HG02610 (cell line): ENCODE data around the gene ASIC4.

Experiments used
- ATAC-seq: cut with Tn5 transposase; IDR thresholded peaks from one replicate; pipeline ENCODE4 v1.9.1; 2021; ENCODE audit warnings: mild to moderate bottlenecking, moderate library complexity; ENCODE audit not compliant: unreplicated experiment

ASIC4 gene

DNA sequence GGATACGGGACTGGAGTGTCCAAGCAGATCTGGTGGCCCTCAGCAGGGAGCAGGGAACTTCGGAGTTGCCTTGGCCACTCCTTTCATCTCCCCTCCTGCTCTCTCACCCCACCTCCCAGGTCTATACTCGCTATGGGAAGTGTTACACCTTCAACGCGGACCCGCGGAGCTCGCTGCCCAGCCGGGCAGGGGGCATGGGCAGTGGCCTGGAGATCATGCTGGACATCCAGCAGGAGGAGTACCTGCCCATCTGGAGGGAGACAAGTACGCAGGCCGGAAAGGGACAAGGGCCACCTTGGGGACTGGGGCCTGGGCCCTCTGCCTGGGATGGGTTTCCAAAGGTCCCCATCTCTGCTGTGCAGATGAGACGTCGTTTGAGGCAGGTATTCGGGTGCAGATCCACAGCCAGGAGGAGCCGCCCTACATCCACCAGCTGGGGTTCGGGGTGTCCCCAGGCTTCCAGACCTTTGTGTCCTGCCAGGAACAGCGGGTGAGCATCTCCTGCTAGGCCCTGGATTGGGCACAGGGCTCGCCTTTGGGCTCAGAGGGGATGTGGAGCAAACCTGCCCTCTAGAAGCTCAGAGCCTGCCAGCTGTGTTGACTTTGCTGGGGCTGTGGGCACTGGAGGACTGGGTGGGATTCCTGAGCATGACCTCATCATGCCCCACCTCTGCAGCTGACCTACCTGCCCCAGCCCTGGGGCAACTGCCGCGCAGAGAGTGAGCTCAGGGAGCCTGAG, 17.5 kb downstream of the ASIC4 start:
- ATAC-seq: no peak

DNA sequence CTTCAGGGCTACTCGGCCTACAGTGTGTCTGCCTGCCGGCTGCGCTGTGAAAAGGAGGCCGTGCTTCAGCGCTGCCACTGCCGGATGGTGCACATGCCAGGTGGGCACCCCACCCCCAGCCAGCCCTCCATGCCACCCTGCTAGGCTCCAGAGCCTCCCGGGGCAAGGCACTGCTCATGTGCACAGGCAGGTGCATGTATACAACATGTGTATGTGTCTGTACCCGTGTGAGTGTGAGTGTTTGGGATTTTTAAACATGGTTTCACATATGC, 18.0 kb downstream of the ASIC4 start:
- ATAC-seq: no peak

- ATAC-seq: no peak
Measured at GRCh38 chr2:219533930-219534661, 19.8 kb downstream of the ASIC4 start.

GRCh38 chr2:219536425-219536824, 22.1 kb downstream of the ASIC4 start:
- ATAC-seq: no peak

GRCh38 chr2:219536967-219537366, 22.7 kb downstream of the ASIC4 start:
- no peak for ATAC-seq

DNA sequence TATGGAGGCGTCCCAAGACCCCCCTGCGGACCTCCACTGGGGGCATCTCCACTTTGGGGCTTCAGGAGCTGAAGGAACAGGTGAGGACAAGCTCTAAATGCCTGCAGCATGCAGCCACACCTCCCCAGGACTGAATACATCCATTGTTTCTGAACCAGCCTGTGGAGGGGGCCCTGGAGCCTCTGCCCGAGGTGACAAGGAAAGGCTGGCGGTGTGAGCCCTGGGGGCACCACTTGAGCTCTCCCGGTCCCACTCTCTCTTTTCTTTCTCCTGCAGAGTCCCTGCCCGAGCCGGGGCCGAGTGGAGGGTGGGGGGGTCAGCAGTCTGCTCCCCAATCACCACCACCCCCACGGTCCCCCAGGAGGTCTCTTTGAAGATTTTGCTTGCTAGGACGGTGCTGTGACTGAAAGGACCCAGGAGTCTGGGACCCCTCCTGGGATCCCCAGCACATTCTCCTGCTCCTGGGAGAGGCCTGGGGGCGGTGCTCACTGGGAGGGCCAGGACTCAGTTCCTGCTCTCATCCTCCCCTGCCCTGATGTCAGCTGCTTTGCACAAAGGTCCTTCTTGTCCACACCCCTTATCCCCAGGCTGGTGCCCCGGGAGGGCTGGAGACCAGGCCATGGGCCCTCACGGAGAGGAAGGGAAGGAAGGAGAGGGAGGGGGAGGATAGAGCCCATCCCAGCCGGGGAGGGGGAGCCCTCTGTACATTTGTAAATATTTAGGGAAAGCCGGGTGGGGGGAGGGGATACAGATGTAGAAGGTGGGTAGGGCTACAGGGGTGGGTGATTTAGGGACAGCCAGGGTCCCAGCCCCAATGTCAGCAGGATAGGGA, 23.6 kb downstream of the ASIC4 start:
- ATAC-seq: no peak

DNA sequence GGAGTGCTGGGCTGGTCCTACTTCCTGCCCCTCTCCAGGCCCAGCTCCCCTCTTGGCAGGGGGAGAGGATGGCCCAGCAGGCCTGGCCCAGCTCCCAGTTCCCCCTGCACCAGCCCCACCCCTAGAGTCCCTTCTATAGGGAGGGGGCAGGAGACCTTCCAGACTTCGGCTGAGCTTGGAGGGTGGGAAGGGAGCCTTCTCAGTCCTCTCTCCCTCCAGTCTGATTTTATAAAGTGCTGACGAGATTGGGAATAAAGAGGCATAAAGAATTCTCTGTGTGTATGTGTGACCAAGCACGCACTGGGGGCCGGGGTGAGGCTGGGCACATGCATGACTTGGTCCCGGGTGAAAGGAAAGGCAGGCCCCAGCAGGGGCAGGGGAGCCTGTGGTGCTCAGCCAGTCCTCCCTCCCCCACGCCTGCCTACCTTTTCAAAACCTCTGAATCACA, 24.2 kb downstream of the ASIC4 start:
- ATAC-seq: no peak

DNA sequence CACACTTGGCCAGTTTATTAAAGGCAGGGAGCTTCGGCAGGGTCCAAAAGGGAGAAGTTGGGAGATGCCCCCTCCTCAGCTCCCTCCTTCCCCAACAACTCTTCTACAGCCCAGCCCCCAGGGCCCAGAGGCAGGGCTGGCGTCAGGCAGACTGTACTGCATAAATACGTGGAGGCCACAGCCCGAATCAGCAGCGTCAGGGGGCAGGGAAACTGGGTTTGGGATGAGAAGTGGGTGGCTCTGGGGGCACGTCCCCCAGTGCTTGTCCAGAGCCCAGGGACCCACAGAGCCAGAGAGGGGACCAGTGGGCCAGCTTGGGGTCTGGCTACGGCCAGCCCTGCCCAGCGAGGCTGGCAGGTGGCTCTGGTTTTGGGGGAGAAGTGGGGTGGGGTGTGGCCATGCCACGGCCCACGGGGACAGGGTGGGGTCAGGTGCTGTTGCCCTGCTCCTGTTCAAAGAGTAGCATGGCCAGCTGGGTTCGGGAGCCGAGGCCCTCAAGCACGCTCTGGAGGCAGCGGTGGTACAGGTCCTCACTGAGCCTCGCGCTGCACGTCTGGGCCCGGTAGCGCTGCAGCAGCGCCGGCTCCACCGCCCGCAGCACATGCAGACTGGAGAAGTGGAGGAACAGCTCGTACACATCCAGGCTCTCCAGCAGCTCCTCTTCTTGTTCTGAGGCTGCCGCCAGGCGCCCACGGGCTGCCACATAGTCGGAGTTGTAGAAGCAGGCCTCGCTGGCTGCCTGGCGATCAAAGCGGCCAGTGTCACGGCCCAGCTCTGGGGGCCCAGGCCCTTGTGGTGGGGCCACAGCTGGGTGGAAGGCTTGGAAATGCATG, 24.9 kb downstream of the ASIC4 start:
- ATAC-seq: no peak

GRCh38 chr2:219539926-219540678, 25.8 kb downstream of the ASIC4 start:
- no peak for ATAC-seq

- ATAC-seq: no peak
Measured at GRCh38 chr2:219540784-219541504, 26.7 kb downstream of the ASIC4 start.

DNA sequence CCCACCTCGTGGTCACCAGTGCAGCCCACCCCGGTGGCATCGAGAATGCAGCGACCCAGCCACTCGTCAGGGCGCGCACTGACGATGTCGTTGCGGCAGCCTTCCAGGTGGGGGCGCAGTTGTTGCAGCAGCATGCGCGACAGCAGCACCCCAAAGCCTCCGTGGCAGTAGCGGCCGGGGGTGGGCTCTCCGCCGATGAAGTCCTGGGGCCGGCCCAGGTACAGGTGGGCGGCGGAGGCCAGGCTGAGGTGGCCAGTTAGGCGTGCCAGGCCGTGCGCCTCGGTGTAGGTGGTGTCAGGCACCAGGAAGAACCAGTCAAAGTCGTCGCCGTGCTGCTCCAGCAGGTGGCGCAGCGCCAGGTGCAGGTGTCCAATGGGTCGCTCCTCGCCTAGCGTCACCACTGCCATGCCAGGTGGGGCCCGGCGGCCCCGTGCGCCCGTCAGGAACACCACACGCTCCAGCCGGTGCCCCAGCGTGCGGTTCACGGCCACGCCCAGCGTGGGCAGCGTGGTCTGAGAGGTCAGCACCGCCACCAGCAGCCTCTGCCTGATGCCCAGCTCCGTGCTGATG, 27.4 kb downstream of the ASIC4 start:
- peak; percentile 53 for ATAC-seq

DNA sequence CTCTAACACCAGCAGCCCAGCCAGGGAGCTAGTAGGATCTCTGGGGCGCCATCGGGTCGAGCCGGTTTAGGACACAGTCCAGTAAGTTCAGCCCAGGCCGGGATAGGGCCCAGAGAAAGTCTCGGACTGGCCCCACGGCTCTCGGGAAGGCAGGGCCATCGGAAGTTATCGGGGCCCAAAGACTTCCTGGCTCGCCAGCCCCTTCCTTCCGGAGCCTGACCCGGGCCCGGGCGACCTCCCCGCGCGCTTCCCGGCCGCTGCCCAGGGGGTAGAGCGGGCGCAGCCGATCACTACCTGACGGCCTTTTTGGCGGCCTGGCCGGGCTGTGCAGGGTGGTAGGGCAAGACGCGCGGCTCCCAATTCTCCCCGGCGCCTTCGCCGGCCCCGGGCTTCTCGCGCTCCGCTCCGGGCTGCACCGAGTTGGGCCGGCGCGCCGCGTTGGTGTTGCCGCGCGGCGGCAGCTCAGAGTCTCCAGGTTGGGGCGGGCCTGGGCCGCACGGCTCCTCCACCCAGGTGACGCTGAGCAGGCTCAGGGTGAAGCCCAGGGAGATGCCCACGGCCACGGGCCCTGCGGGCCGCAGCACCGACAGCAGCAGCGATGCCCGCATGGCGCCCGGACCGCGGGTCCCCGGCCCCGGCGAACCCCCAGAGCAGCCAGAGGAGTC, 28.8 kb downstream of the ASIC4 start:
- ATAC-seq: peak; percentile 36

DNA sequence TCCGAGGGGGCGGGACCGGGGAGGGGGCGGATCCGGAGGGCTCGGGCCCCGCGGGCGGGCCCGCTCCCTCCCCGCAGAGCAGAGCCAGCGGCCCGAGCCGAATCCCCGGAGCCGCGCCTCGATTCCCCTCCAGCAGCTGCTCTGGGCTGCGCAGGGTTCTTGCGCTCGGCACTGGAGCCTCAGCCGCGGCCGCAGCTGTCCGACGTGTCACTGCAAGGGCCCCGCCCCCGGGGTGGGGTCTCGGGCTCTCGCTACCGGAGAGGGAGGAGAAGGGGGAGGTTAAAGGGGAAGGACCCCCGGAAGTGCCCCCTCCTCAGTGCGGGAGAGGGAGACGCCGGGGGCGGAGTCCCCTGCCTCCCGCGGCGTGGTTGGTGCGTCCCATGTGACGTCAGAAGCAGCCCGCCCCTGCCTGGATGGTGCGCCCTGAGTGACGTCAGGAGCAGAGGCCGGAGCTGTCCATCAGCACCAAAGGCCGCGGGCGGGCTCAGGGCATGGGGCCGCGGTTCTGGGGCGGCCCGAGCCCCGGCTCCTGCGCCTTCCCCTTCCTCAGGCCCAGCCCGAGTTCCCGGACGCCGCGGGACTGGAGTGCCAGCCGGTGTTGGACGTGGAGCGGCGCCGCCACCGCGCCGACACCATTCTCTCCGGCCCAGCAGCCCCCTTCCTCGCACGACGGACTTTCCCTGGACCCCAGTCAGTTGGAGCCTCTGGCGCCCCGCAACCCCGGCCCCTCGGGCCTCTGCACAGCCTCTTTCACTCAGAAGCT, 29.5 kb downstream of the ASIC4 start, which contains the start of the genes CHPF and TMEM198:
Gene CHPF, minus strand, starts transcription at position 214 of the 763 bp plus-strand sequence. CDS start 271 bp downstream, outside the sequence.
Gene TMEM198, plus strand, starts transcription at position 433 of the 763 bp plus-strand sequence. CDS start 700 bp downstream, outside the sequence.
- peak; percentile 81 for ATAC-seq

- ATAC-seq: no peak
Measured at GRCh38 chr2:219544567-219544966, 30.3 kb downstream of the ASIC4 start.

- no peak for ATAC-seq
Measured at GRCh38 chr2:219545295-219545942, 31.1 kb downstream of the ASIC4 start.

DNA sequence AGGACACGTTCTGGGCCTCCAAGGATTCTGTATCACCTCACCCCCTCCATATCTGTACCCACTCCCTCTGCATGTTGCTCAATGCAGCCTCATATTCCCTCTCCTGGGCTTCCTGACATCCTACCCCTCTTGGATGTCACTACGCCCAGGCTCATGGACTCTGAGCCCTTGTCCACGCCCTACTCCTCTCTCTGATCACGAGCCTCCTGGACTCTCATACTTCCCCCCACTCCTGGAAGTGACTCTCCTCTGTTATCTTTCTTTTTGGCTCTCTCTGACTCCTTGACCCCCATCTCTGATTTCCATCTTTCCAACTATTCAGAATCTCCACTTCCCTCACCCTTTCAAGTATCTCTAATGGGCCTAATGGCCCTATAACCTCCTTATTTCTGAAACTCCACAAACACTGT, 31.7 kb downstream of the ASIC4 start:
- no peak for ATAC-seq

DNA sequence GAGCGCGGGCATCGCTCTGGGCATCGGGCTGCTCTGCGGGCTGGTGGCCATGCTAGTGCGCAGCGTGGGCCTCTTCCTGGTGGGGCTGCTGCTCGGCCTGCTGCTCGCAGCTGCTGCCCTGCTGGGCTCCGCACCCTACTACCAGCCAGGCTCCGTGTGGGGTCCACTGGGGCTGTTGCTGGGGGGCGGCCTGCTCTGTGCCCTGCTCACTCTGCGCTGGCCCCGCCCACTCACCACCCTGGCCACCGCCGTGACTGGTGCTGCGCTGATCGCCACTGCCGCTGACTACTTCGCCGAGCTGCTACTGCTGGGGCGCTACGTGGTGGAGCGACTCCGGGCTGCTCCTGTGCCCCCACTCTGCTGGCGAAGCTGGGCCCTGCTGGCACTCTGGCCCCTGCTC, 33.3 kb downstream of the ASIC4 start:
- ATAC-seq: no peak
